ENCODE data around the gene PLTP.
"Not testable (repeated sequence)": the region's sequence is repeated elsewhere in the genome, so short reads cannot be mapped to it uniquely, and the experiment has no call there.

Gene PLTP

GRCh38 chr20:45934586-45935415, 22.8 kb upstream of the PLTP start, which contains the start of gene PCIF1:
PCIF1 (plus strand) TSS chr20:45934683; CDS start chr20:45939000, 4,317 bp downstream.
- peak; percentile 97 for DNase-seq
- Mint-ChIP-seq H3K27ac (peak within 1 kb of the TSS; percentile 99), H3K36me3 (peaks cover 20 to 26% of the 10 kb centered on the region in 2 donors), H3K27me3 (no peaks in the 10 kb centered on the region), H3K4me3 (peak within 1 kb of the TSS; percentile 95 to 97), H3K4me1 (peaks cover 12 to 34% of the 10 kb centered on the region in 2 donors), H3K9me3 (no peaks in the 10 kb centered on the region)
- ATAC-seq (replicated peaks), result peak; percentile 79 to 85

GRCh38 chr20:45934046-45934585, 22.2 kb upstream of the PLTP start:
- no peaks in the 10 kb centered on the region for H3K27me3 Mint-ChIP-seq
- peak overlapping the region; percentile 95 to 97 for H3K4me3 Mint-ChIP-seq
- peaks cover 13 to 20% of the 10 kb centered on the region in 2 donors for H3K36me3 Mint-ChIP-seq
- peaks cover 10 to 34% of the 10 kb centered on the region in 2 donors for H3K4me1 Mint-ChIP-seq
- H3K9me3 Mint-ChIP-seq, result no peaks in the 10 kb centered on the region
- ATAC-seq (replicated peaks), result peak; percentile 38 to 45
- peak; percentile 49 for DNase-seq
- peak overlapping the region; percentile 99 for H3K27ac Mint-ChIP-seq

- H3K27me3 Mint-ChIP-seq, result no peaks in the 10 kb centered on the region
- no peaks in the 10 kb centered on the region for H3K9me3 Mint-ChIP-seq
- H3K27ac Mint-ChIP-seq, result peak overlapping the region; percentile 99
- peaks cover 9 to 30% of the 10 kb centered on the region in 2 donors for H3K4me1 Mint-ChIP-seq
- peak overlapping the region; percentile 95 to 97 for H3K4me3 Mint-ChIP-seq
- peak; percentile 44 for DNase-seq
- peaks cover 9 to 16% of the 10 kb centered on the region in 2 donors for H3K36me3 Mint-ChIP-seq
- ATAC-seq (replicated peaks), result peak; percentile 15 to 18
Measured at GRCh38 chr20:45933266-45934045, 21.5 kb upstream of the PLTP start.

- not testable (repeated sequence) for ATAC-seq (replicated peaks); H3K4me3 Mint-ChIP-seq; H3K27me3 Mint-ChIP-seq; H3K36me3 Mint-ChIP-seq; H3K9me3 Mint-ChIP-seq; DNase-seq; H3K27ac Mint-ChIP-seq
- H3K4me1 Mint-ChIP-seq, result peaks cover 0 to 13% of the 10 kb centered on the region in 2 donors
Measured at GRCh38 chr20:45931680-45932079, 19.7 kb upstream of the PLTP start.

- DNase-seq (no peak), ATAC-seq (replicated peaks) (no peak)
- Mint-ChIP-seq H3K4me3 (no peak overlapping the region), H3K27me3 (no peaks in the 10 kb centered on the region), H3K36me3 (no peaks in the 10 kb centered on the region), H3K9me3 (no peaks in the 10 kb centered on the region), H3K4me1 (peaks cover 0 to 2% of the 10 kb centered on the region in 2 donors), H3K27ac (no peak overlapping the region)
Measured at GRCh38 chr20:45927071-45927878, 15.3 kb upstream of the PLTP start.

- Mint-ChIP-seq H3K36me3 (no peaks in the 10 kb centered on the region), H3K27ac (no peak overlapping the region), H3K9me3 (no peaks in the 10 kb centered on the region), H3K4me3 (no peak overlapping the region), H3K4me1 (peaks cover 0 to 2% of the 10 kb centered on the region in 2 donors), H3K27me3 (peaks cover 2 to 3% of the 10 kb centered on the region in 2 donors)
- no peak for DNase-seq
- no peak for ATAC-seq (replicated peaks)
Measured at GRCh38 chr20:45926731-45927070, 14.7 kb upstream of the PLTP start.

GRCh38 chr20:45925821-45926506, 14.0 kb upstream of the PLTP start:
- Mint-ChIP-seq H3K4me3 (no peak overlapping the region), H3K36me3 (no peaks in the 10 kb centered on the region), H3K4me1 (peaks cover 0 to 5% of the 10 kb centered on the region in 2 donors), H3K27me3 (peaks cover 7 to 11% of the 10 kb centered on the region in 2 donors), H3K27ac (no peak overlapping the region), H3K9me3 (no peaks in the 10 kb centered on the region)
- ATAC-seq (replicated peaks), result no peak
- no peak for DNase-seq

GRCh38 chr20:45924391-45925261, 12.7 kb upstream of the PLTP start:
- ATAC-seq (replicated peaks) (no peak), DNase-seq (no peak)
- H3K4me1 Mint-ChIP-seq, result peaks cover 0 to 5% of the 10 kb centered on the region in 2 donors
- H3K36me3 Mint-ChIP-seq, result no peaks in the 10 kb centered on the region
- H3K4me3 Mint-ChIP-seq, result no peak overlapping the region
- H3K9me3 Mint-ChIP-seq, result no peaks in the 10 kb centered on the region
- H3K27me3 Mint-ChIP-seq, result peaks cover 12 to 15% of the 10 kb centered on the region in 2 donors
- no peak overlapping the region for H3K27ac Mint-ChIP-seq

- DNase-seq (no peak), ATAC-seq (replicated peaks) (no peak)
- Mint-ChIP-seq H3K4me3 (no peak overlapping the region), H3K27me3 (peaks cover 20 to 22% of the 10 kb centered on the region in 2 donors), H3K4me1 (peaks cover 0 to 5% of the 10 kb centered on the region in 2 donors), H3K36me3 (no peaks in the 10 kb centered on the region), H3K27ac (no peak overlapping the region), H3K9me3 (no peaks in the 10 kb centered on the region)
Measured at GRCh38 chr20:45921337-45922189, 9.6 kb upstream of the PLTP start.

GRCh38 chr20:45920462-45921336, 8.7 kb upstream of the PLTP start:
- peaks cover 0 to 5% of the 10 kb centered on the region in 2 donors for H3K4me1 Mint-ChIP-seq
- no peaks in the 10 kb centered on the region for H3K36me3 Mint-ChIP-seq
- H3K27ac Mint-ChIP-seq, result no peak overlapping the region
- no peak overlapping the region for H3K4me3 Mint-ChIP-seq
- H3K27me3 Mint-ChIP-seq, result peaks cover 20 to 25% of the 10 kb centered on the region in 2 donors
- ATAC-seq (replicated peaks), result no peak
- no peaks in the 10 kb centered on the region for H3K9me3 Mint-ChIP-seq
- DNase-seq, result no peak
